ENCODE data around the gene SLC12A7.
A peak's percentile ranks its signal among the peaks of the same experiment; 100 is the strongest.

SLC12A7 gene

GRCh38 chr5:1105350-1106265 lies 6.3 kb downstream of the SLC12A7 start:
- Histone ChIP-seq H3K36me3 (ENCODE audit: control insufficient read depth in 5 of 5, insufficient read depth in 5 of 5, low read length in 5 of 5) (peaks cover 0 to 3% (median 0%) of the 10 kb centered on the region in 5 donors), H3K27ac (ENCODE audit: low read depth, low read length) (peak overlapping the region; percentile 82), H3K9ac (ENCODE audit: low read length in 5 of 5) (peak overlapping the region in 1 of 5 donors; percentile 42), H3K9me3 (ENCODE audit: control insufficient read depth in 5 of 5, low read length in 5 of 5) (no peaks in the 10 kb centered on the region), H3K4me1 (ENCODE audit: control insufficient read depth in 5 of 5, insufficient read depth in 5 of 5, low read length in 5 of 5) (peaks cover 31 to 98% (median 89%) of the 10 kb centered on the region in 5 donors), H3K4me3 (ENCODE audit: low read depth in 1 of 5, low read length in 5 of 5) (peak overlapping the region in 1 of 5 donors; percentile 51), H3K27me3 (ENCODE audit: control insufficient read depth in 5 of 5, insufficient read depth in 4 of 5, low read length in 5 of 5) (peaks cover 0 to 1% (median 0%) of the 10 kb centered on the region in 5 donors)

GRCh38 chr5:1104327-1105006 lies 7.4 kb downstream of the SLC12A7 start:
- Histone ChIP-seq H3K4me1 (ENCODE audit: control insufficient read depth in 5 of 5, insufficient read depth in 5 of 5, low read length in 5 of 5) (peaks cover 31 to 86% (median 79%) of the 10 kb centered on the region in 5 donors), H3K27ac (ENCODE audit: low read depth, low read length) (peak overlapping the region; percentile 82), H3K9ac (ENCODE audit: low read length in 5 of 5) (peak overlapping the region in 1 of 5 donors; percentile 41)

GRCh38 chr5:1103505-1104326 lies 8.1 kb downstream of the SLC12A7 start:
- Histone ChIP-seq H3K27me3 (ENCODE audit: control insufficient read depth in 5 of 5, insufficient read depth in 4 of 5, low read length in 5 of 5) (peaks cover 0 to 2% (median 0%) of the 10 kb centered on the region in 5 donors), H3K9me3 (ENCODE audit: control insufficient read depth in 5 of 5, low read length in 5 of 5) (no peaks in the 10 kb centered on the region), H3K4me3 (ENCODE audit: low read depth in 1 of 5, low read length in 5 of 5) (peak overlapping the region; percentile 41 to 60 (median 54)), H3K36me3 (ENCODE audit: control insufficient read depth in 5 of 5, insufficient read depth in 5 of 5, low read length in 5 of 5) (peaks cover 0 to 4% (median 3%) of the 10 kb centered on the region in 5 donors), H3K27ac (ENCODE audit: low read depth, low read length) (peak overlapping the region; percentile 82), H3K9ac (ENCODE audit: low read length in 5 of 5) (peak overlapping the region in 3 of 5 donors; percentile 35 to 75 (median 41)), H3K4me1 (ENCODE audit: control insufficient read depth in 5 of 5, insufficient read depth in 5 of 5, low read length in 5 of 5) (peaks cover 31 to 83% (median 79%) of the 10 kb centered on the region in 5 donors)

More at GRCh38 chr5:1104327-1105006, 7.4 kb downstream of the SLC12A7 start:
- Histone ChIP-seq H3K4me3 (ENCODE audit: low read depth in 1 of 5, low read length in 5 of 5) (peak overlapping the region in 4 of 5 donors; percentile 41 to 60 (median 52)), H3K36me3 (ENCODE audit: control insufficient read depth in 5 of 5, insufficient read depth in 5 of 5, low read length in 5 of 5) (peaks cover 0 to 4% (median 3%) of the 10 kb centered on the region in 5 donors), H3K9me3 (ENCODE audit: control insufficient read depth in 5 of 5, low read length in 5 of 5) (no peaks in the 10 kb centered on the region), H3K27me3 (ENCODE audit: control insufficient read depth in 5 of 5, insufficient read depth in 4 of 5, low read length in 5 of 5) (peaks cover 0 to 2% (median 0%) of the 10 kb centered on the region in 5 donors)

- Histone ChIP-seq H3K9ac (ENCODE audit: low read length in 5 of 5) (peak overlapping the region in 1 of 5 donors; percentile 75), H3K4me3 (ENCODE audit: low read depth in 1 of 5, low read length in 5 of 5) (peak overlapping the region; percentile 41 to 60 (median 54)), H3K27ac (ENCODE audit: low read depth, low read length) (peak overlapping the region; percentile 82), H3K27me3 (ENCODE audit: control insufficient read depth in 5 of 5, insufficient read depth in 4 of 5, low read length in 5 of 5) (peaks cover 0 to 2% (median 0%) of the 10 kb centered on the region in 5 donors), H3K36me3 (ENCODE audit: control insufficient read depth in 5 of 5, insufficient read depth in 5 of 5, low read length in 5 of 5) (peaks cover 0 to 4% (median 3%) of the 10 kb centered on the region in 5 donors), H3K9me3 (ENCODE audit: control insufficient read depth in 5 of 5, low read length in 5 of 5) (no peaks in the 10 kb centered on the region), H3K4me1 (ENCODE audit: control insufficient read depth in 5 of 5, insufficient read depth in 5 of 5, low read length in 5 of 5) (peaks cover 31 to 77% (median 73%) of the 10 kb centered on the region in 5 donors)
These were observed 8.8 kb downstream of the SLC12A7 start for GRCh38 chr5:1103093-1103492.

GRCh38 chr5:1101961-1102713 lies 9.7 kb downstream of the SLC12A7 start:
- Histone ChIP-seq H3K36me3 (ENCODE audit: control insufficient read depth in 5 of 5, insufficient read depth in 5 of 5, low read length in 5 of 5) (peaks cover 0 to 7% (median 0%) of the 10 kb centered on the region in 5 donors), H3K4me1 (ENCODE audit: control insufficient read depth in 5 of 5, insufficient read depth in 5 of 5, low read length in 5 of 5) (peaks cover 31 to 68% (median 63%) of the 10 kb centered on the region in 5 donors), H3K9me3 (ENCODE audit: control insufficient read depth in 5 of 5, low read length in 5 of 5) (no peaks in the 10 kb centered on the region), H3K4me3 (ENCODE audit: low read depth in 1 of 5, low read length in 5 of 5) (peak overlapping the region in 3 of 5 donors; percentile 18 to 51 (median 39)), H3K9ac (ENCODE audit: low read length in 5 of 5) (peak overlapping the region in 3 of 5 donors; percentile 26 to 51 (median 36)), H3K27me3 (ENCODE audit: control insufficient read depth in 5 of 5, insufficient read depth in 4 of 5, low read length in 5 of 5) (peaks cover 0 to 2% (median 0%) of the 10 kb centered on the region in 5 donors), H3K27ac (ENCODE audit: low read depth, low read length) (peak overlapping the region; percentile 82)

GRCh38 chr5:1100664-1101574 lies 10.9 kb downstream of the SLC12A7 start:
- Histone ChIP-seq H3K9me3 (ENCODE audit: control insufficient read depth in 5 of 5, low read length in 5 of 5) (no peaks in the 10 kb centered on the region), H3K36me3 (ENCODE audit: control insufficient read depth in 5 of 5, insufficient read depth in 5 of 5, low read length in 5 of 5) (peaks cover 0 to 11% (median 3%) of the 10 kb centered on the region in 5 donors), H3K27ac (ENCODE audit: low read depth, low read length) (no peak overlapping the region), H3K27me3 (ENCODE audit: control insufficient read depth in 5 of 5, insufficient read depth in 4 of 5, low read length in 5 of 5) (peaks cover 0 to 2% (median 0%) of the 10 kb centered on the region in 5 donors), H3K9ac (ENCODE audit: low read length in 5 of 5) (no peak overlapping the region), H3K4me1 (ENCODE audit: control insufficient read depth in 5 of 5, insufficient read depth in 5 of 5, low read length in 5 of 5) (peaks cover 27 to 60% (median 51%) of the 10 kb centered on the region in 5 donors), H3K4me3 (ENCODE audit: low read depth in 1 of 5, low read length in 5 of 5) (no peak overlapping the region)

GRCh38 chr5:1099926-1100663 lies 11.8 kb downstream of the SLC12A7 start:
- no peak overlapping the region for H3K27ac ChIP-seq (ENCODE audit: low read depth, low read length)
- peaks cover 0 to 2% (median 0%) of the 10 kb centered on the region in 5 donors for H3K27me3 ChIP-seq (ENCODE audit: control insufficient read depth in 5 of 5, insufficient read depth in 4 of 5, low read length in 5 of 5)
- no peak overlapping the region for H3K9ac ChIP-seq (ENCODE audit: low read length in 5 of 5)
- H3K9me3 ChIP-seq (ENCODE audit: control insufficient read depth in 5 of 5, low read length in 5 of 5) = no peaks in the 10 kb centered on the region
- H3K4me3 ChIP-seq (ENCODE audit: low read depth in 1 of 5, low read length in 5 of 5) = no peak overlapping the region
- peaks cover 27 to 51% (median 43%) of the 10 kb centered on the region in 5 donors for H3K4me1 ChIP-seq (ENCODE audit: control insufficient read depth in 5 of 5, insufficient read depth in 5 of 5, low read length in 5 of 5)
- H3K36me3 ChIP-seq (ENCODE audit: control insufficient read depth in 5 of 5, insufficient read depth in 5 of 5, low read length in 5 of 5) = peaks cover 0 to 19% (median 9%) of the 10 kb centered on the region in 5 donors

Measured in subcutaneous abdominal adipose tissue (tissue), 5 donors.